Body of pancreas (tissue), 4 donors: ENCODE data around the gene NVL.

Experiments used
- CTCF ChIP-seq, 7 experiments: fragments of 450-650 bp in 4 of 7; fragments of 200-600 bp in 3 of 7; sonication (generic) in 3 of 7; IDR thresholded peaks; one replicate each; pipeline ENCODE4 v1.5.1; 2016 to 2019; ENCODE audit warnings: antibody characterized with exemption in 7 of 7
- POLR2A ChIP-seq, 3 donors: fragments of 450-650 bp; IDR thresholded peaks; one replicate each; pipeline ENCODE4 v1.6.1; 2016; ENCODE audit warnings: antibody characterized with exemption in 3 of 3, mild to moderate bottlenecking in 2 of 3

- no peak for TF ChIP-seq POLR2A (IDR thresholded peaks at IDR 0.05)
- TF ChIP-seq CTCF (IDR thresholded peaks at IDR 0.05): no peak
Observed at GRCh38 chr1:224189561-224189960, 140.4 kb downstream of the NVL start.
